ENCODE measurements around the gene ZBTB16. TPM values are rescaled to one million over a fixed set of nuclear protein-coding genes. Genes with fewer than 3 reads are reported as not detected.

The ZBTB16 gene
- total RNA-seq, 1 donor from 2014 or later = 0.17 TPM

GRCh38 chr11:114136686-114137640 lies 77.5 kb downstream of the ZBTB16 start:
- no peak for TF ChIP-seq CTCF (conservative IDR thresholded peaks at IDR 0.05; ENCODE audit: low read depth, low read length)
- DNase-seq (ENCODE audit: low read depth) = no peak
- H3K4me3 ChIP-seq (ENCODE audit: low read depth, low read length) = no peak overlapping the region

DNA sequence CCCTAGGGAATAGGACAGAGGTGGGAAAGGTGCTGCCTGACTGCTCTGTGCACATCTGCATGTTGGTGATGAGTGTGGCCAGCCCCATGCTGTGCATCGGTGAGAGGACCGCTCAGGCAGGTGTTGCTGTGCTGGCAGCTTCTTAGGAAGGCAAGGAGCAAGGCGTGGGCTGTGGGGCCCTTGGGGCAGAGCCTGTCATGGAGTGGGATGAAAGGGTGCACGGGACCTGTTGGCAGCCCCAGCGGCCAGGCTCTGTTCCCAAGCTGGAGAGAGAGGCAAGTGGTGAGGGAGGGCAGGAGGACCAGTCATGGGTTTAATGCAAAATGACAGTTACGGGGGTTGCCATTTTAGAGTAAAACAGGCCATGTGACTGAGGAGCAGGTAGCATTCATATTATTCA lies 78.3 kb downstream of the ZBTB16 start:
- TF ChIP-seq CTCF (conservative IDR thresholded peaks at IDR 0.05; ENCODE audit: low read depth, low read length) = no peak
- H3K4me3 ChIP-seq (ENCODE audit: low read depth, low read length) = no peak overlapping the region
- DNase-seq (ENCODE audit: low read depth) = no peak

- DNase-seq (ENCODE audit: low read depth) = no peak
- no peak for TF ChIP-seq CTCF (conservative IDR thresholded peaks at IDR 0.05; ENCODE audit: low read depth, low read length)
- H3K4me3 ChIP-seq (ENCODE audit: low read depth, low read length) = no peak overlapping the region
Observed at GRCh38 chr11:114138411-114138810, 78.9 kb downstream of the ZBTB16 start.

- no peak overlapping the region for H3K4me3 ChIP-seq (ENCODE audit: low read depth, low read length)
- DNase-seq (ENCODE audit: low read depth) = no peak
- TF ChIP-seq CTCF (conservative IDR thresholded peaks at IDR 0.05; ENCODE audit: low read depth, low read length) = no peak
Observed at GRCh38 chr11:114140826-114141225, 81.3 kb downstream of the ZBTB16 start.

- H3K4me3 ChIP-seq (ENCODE audit: low read depth, low read length) = no peak overlapping the region
- no peak for TF ChIP-seq CTCF (conservative IDR thresholded peaks at IDR 0.05; ENCODE audit: low read depth, low read length)
- DNase-seq (ENCODE audit: low read depth) = no peak
Observed at GRCh38 chr11:114141863-114142580, 82.5 kb downstream of the ZBTB16 start.

GRCh38 chr11:114142707-114143106 lies 83.2 kb downstream of the ZBTB16 start:
- no peak for DNase-seq (ENCODE audit: low read depth)
- no peak overlapping the region for H3K4me3 ChIP-seq (ENCODE audit: low read depth, low read length)
- no peak for TF ChIP-seq CTCF (conservative IDR thresholded peaks at IDR 0.05; ENCODE audit: low read depth, low read length)

All from epithelial cell of proximal tubule (primary cell).